HS-5 (cell line): ENCODE data around the gene TNS1.

Source experiments
- DNase-seq: peaks from one replicate; pipeline ENCODE4 v3.0.0-alpha.2; 2012; ENCODE audit warnings: low read depth

The TNS1 gene

GRCh38 chr2:217870528-217871011, 132.2 kb downstream of the TNS1 start:
- DNase-seq: no peak

- no peak for DNase-seq
These were observed 133.9 kb downstream of the TNS1 start for GRCh38 chr2:217868911-217869334.

GRCh38 chr2:217868265-217868892, 134.4 kb downstream of the TNS1 start:
- no peak for DNase-seq

- no peak for DNase-seq
These were observed 136.3 kb downstream of the TNS1 start for GRCh38 chr2:217866457-217866856.

GRCh38 chr2:217864963-217865772, 137.6 kb downstream of the TNS1 start:
- DNase-seq: no peak

- DNase-seq: no peak
These were observed 138.9 kb downstream of the TNS1 start for GRCh38 chr2:217863883-217864282.

- no peak for DNase-seq
These were observed 141.4 kb downstream of the TNS1 start for GRCh38 chr2:217861334-217861877.

- DNase-seq: no peak
These were observed 142.9 kb downstream of the TNS1 start for GRCh38 chr2:217859926-217860325.

- no peak for DNase-seq
These were observed 144.0 kb downstream of the TNS1 start for GRCh38 chr2:217858519-217859491.

- DNase-seq: no peak
These were observed 144.9 kb downstream of the TNS1 start for GRCh38 chr2:217857624-217858506.

- DNase-seq: no peak
These were observed 145.9 kb downstream of the TNS1 start for GRCh38 chr2:217856871-217857270.

GRCh38 chr2:217856159-217856558, 146.6 kb downstream of the TNS1 start:
- DNase-seq: no peak

GRCh38 chr2:217854684-217855420, 147.9 kb downstream of the TNS1 start:
- DNase-seq: no peak

GRCh38 chr2:217853961-217854360, 148.8 kb downstream of the TNS1 start:
- no peak for DNase-seq

- peak; percentile 32 for DNase-seq
These were observed 149.4 kb downstream of the TNS1 start for GRCh38 chr2:217853301-217853881.

GRCh38 chr2:217852555-217853211, 150.1 kb downstream of the TNS1 start:
- no peak for DNase-seq

- no peak for DNase-seq
These were observed 151.4 kb downstream of the TNS1 start for GRCh38 chr2:217851191-217852020.
